ENCODE results near the gene SLC46A2. TPM values are rescaled to one million over a fixed set of nuclear protein-coding genes. Genes with fewer than 3 reads are reported as not detected.

SLC46A2 gene
- total RNA-seq, 4 donors from 2014 or later, result 0.17 to 0.42 (median 0.26) TPM; not detected in 1

DNA sequence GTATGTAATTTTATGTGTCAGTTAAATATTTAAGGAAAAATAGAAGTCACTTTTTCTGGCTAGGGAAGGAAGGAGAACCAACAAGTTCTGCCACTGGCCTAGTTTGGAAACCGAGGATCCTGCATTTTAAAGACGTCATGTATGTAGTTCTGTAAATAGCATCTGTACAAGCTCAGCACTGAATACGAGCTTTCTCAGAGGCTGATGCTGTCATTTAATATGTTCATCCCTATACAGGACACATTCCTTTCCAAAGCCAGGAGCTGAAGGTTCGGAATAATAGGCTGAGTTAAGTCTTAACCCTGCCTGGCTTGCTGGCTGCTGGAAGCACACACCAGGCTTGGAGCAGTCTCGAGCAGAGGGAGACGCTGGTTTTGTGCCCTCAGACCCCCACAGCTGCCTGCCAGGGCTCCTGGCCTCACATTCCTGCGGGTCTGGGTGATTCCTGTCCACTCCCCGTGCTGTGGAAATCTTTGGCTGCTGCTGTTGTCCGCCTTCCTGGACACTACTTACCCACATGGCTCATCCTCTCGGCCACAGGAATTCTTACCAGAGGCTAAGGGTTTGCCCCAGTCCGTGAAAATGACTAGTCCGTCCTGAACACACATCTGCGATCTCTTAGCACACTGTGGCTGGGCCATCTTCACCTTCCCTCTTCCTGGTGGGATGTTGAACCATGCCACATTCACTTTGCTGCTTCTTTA lies 36.6 kb downstream of the SLC46A2 start:
- no peaks in the 10 kb centered on the region for H3K9me3 ChIP-seq
- no peaks in the 10 kb centered on the region for H3K4me1 ChIP-seq
- H3K36me3 ChIP-seq, result peaks cover 0 to 51% (median 30%) of the 10 kb centered on the region in 4 donors
- no peak for DNase-seq (ENCODE audit: extremely low spot score)
- WGBS, result 82% methylated on average over 13 of the region's 13 CpGs
- TF ChIP-seq CTCF (IDR thresholded peaks at IDR 0.05) (no peak), EP300 (IDR thresholded peaks at IDR 0.05) (no peak), POLR2AphosphoS5 (IDR thresholded peaks at IDR 0.05) (no peak), POLR2A (IDR thresholded peaks at IDR 0.05; ENCODE audit: low read depth) (no peak)
- intact Hi-C loops (cut with DNase I), result no loop called here
- no peaks in the 10 kb centered on the region for H3K27me3 ChIP-seq
- no peak overlapping the region for H3K4me3 ChIP-seq
- no peak overlapping the region for H3K27ac ChIP-seq (replicated peaks in 1 of 4)

- no peaks in the 10 kb centered on the region for H3K4me1 ChIP-seq
- H3K4me3 ChIP-seq, result no peak overlapping the region
- H3K36me3 ChIP-seq, result peaks cover 0 to 51% (median 30%) of the 10 kb centered on the region in 4 donors
- no peaks in the 10 kb centered on the region for H3K27me3 ChIP-seq
- 72% methylated on average over 13 of the region's 13 CpGs for WGBS
- TF ChIP-seq POLR2AphosphoS5 (IDR thresholded peaks at IDR 0.05) (no peak), CTCF (IDR thresholded peaks at IDR 0.05) (no peak), POLR2A (IDR thresholded peaks at IDR 0.05; ENCODE audit: low read depth) (no peak), EP300 (IDR thresholded peaks at IDR 0.05) (no peak)
- intact Hi-C loops (cut with DNase I), result no loop called here
- DNase-seq (ENCODE audit: extremely low spot score), result no peak
- no peak overlapping the region for H3K27ac ChIP-seq (replicated peaks in 1 of 4)
- no peaks in the 10 kb centered on the region for H3K9me3 ChIP-seq
Observed at GRCh38 chr9:112852741-112853504, 37.8 kb downstream of the SLC46A2 start.

DNA sequence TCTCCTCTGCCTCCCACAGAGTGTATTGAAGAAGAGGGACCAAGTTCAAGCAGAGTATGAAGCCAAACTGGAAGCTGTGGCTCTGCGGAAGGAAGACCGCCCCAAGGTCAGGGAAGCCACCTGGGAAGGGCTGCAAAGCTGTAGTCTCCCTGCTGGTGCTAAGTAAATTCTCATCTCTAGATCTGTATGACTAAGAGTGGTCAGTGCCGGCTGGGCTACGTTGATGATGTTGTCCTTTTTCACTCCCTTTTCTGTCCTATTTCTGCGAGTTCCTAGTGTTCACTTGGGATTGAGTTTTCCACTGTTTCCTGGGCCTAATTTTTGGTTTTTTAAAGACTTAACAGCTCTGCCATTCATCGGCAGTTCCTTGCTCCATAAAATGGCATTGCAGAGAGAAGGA lies 39.8 kb downstream of the SLC46A2 start:
- TF ChIP-seq CTCF (IDR thresholded peaks at IDR 0.05), result no peak
- no peak for TF ChIP-seq POLR2A (IDR thresholded peaks at IDR 0.05; ENCODE audit: low read depth)
- no peak overlapping the region for H3K4me3 ChIP-seq
- intact Hi-C loops (cut with DNase I), result no loop called here
- no peak for DNase-seq (ENCODE audit: extremely low spot score)
- H3K27me3 ChIP-seq, result no peaks in the 10 kb centered on the region
- H3K27ac ChIP-seq (replicated peaks in 1 of 4), result no peak overlapping the region
- 98% methylated on average over 6 of the region's 6 CpGs for WGBS
- no peaks in the 10 kb centered on the region for H3K4me1 ChIP-seq
- H3K9me3 ChIP-seq, result no peaks in the 10 kb centered on the region
- H3K36me3 ChIP-seq, result peaks cover 0 to 47% (median 30%) of the 10 kb centered on the region in 4 donors

GRCh38 chr9:112849363-112849922 lies 41.2 kb downstream of the SLC46A2 start:
- WGBS, result 82% methylated on average over 6 of the region's 6 CpGs
- Histone ChIP-seq H3K27me3 (no peaks in the 10 kb centered on the region), H3K27ac (replicated peaks in 1 of 4) (no peak overlapping the region), H3K9me3 (no peaks in the 10 kb centered on the region), H3K36me3 (peaks cover 0 to 44% (median 29%) of the 10 kb centered on the region in 4 donors), H3K4me3 (no peak overlapping the region), H3K4me1 (peaks cover 0 to 7% (median 2%) of the 10 kb centered on the region in 4 donors)
- intact Hi-C loops (cut with DNase I), result no loop called here
- no peak for DNase-seq (ENCODE audit: extremely low spot score)
- TF ChIP-seq POLR2AphosphoS5 (IDR thresholded peaks at IDR 0.05), result no peak
- no peak for TF ChIP-seq EP300 (IDR thresholded peaks at IDR 0.05)
- no peak for TF ChIP-seq CTCF (IDR thresholded peaks at IDR 0.05)
